Heart right ventricle (tissue), 16 donors: ENCODE measurements around the gene NUP214. TPM values are rescaled to one million over a fixed set of nuclear protein-coding genes. Genes with fewer than 3 reads are reported as not detected.

Experiments used
- ATAC-seq, 8 donors: fragments of 200-7000 bp; cut with Tn5 transposase; one replicate each; pipeline ENCODE4 v1.9.1; 2020; ENCODE audit warnings: mild to moderate bottlenecking in 8 of 8, moderate library complexity in 8 of 8, moderate number of reproducible peaks in 1 of 8
- DNase-seq, 2 donors: peaks; one replicate each; pipeline ENCODE4 v3.0.0-alpha.2; 2020
- H3K27ac ChIP-seq, 10 donors: fragments of 200-600 bp; sonication (generic) in 2 of 10; one replicate each; pipeline versions ENCODE4 v1.5.0 to v1.8.0; 2020 to 2022; ENCODE audit warnings: mild to moderate bottlenecking in 3 of 10
- H3K27me3 ChIP-seq, 7 donors: fragments of 200-600 bp; one replicate each; pipeline ENCODE4 v1.8.0; 2021 to 2022; ENCODE audit warnings: mild to moderate bottlenecking in 2 of 7
- H3K36me3 ChIP-seq, 9 donors: fragments of 200-600 bp; sonication (generic) in 1 of 9; one replicate each; pipeline versions ENCODE4 v1.5.0 to v1.8.0; 2020 to 2022; ENCODE audit warnings: mild to moderate bottlenecking in 2 of 9
- H3K4me1 ChIP-seq, 9 donors: fragments of 200-600 bp; sonication (generic) in 1 of 9; one replicate each; pipeline versions ENCODE4 v1.5.0 to v1.8.0; 2020 to 2022; ENCODE audit warnings: mild to moderate bottlenecking in 4 of 9
- H3K4me3 ChIP-seq, 10 donors: fragments of 200-600 bp; sonication (generic) in 2 of 10; one replicate each; pipeline versions ENCODE4 v1.5.0 to v1.8.0; 2020 to 2022; ENCODE audit warnings: mild to moderate bottlenecking in 7 of 10, moderate library complexity in 2 of 10
- H3K9me3 ChIP-seq, 11 donors: fragments of 200-600 bp in 10 of 11; sonication (generic) in 2 of 11; one replicate each; pipeline versions ENCODE4 v1.5.0 to v1.8.0; 2013 to 2022; ENCODE audit warnings: mild to moderate bottlenecking in 2 of 11, control low read depth in 1 of 11, moderate library complexity in 1 of 11
- CTCF ChIP-seq, 9 donors: fragments of 200-600 bp; sonication (generic) in 2 of 9; IDR thresholded peaks; one replicate each; pipeline versions ENCODE4 v1.5.0 to v1.8.0; 2021 to 2022; ENCODE audit warnings: antibody characterized with exemption in 9 of 9, mild to moderate bottlenecking in 5 of 9, moderate library complexity in 1 of 9
- WGBS, 2 donors: extraction: QIAGEN DNeasy Blood & Tissue Kit; methylation state at CpG; one replicate each; pipeline ENCODE4 v1.1.7; 2013; ENCODE audit warnings: inconsistent platforms in 1 of 2; 5-methylcytosine and 5-hydroxymethylcytosine counted together
- intact Hi-C, 10 donors: fragments of 100-400 bp; cut with DNase I; formaldehyde crosslinking; loops; one replicate each; pipeline versions ENCODE4 v1.11.1 to v1.14.2; 2022
- polyA plus RNA-seq, 2 donors: library from polyadenylated mRNA; stranded (reverse); fragments of 200-250 nt; gene quantifications; one replicate each; pipeline ENCODE4 v1.2.3, GENCODE V29; 2013
- total RNA-seq, 10 donors: library from RNA; stranded (reverse); fragmentation: NEBNext Ultra II Directional in 3 of 10; extraction: Animal tissue kit (Norgen Biotek cat#: 25700) in 3 of 10; gene quantifications; one replicate each; pipeline versions ENCODE4 v1.2.1 to v1.2.4, GENCODE V29; 2021 to 2023
- donor health status: Arrhythmogenic right ventricular cardiomyopathy.
- donor health status: ischemic (EF 13 %, LVEDD 7.1; RV severe dilation, severe dysfunction).
- donor health status: healthy with polysubstance abuse.
- donor health status: DM: no; HTN: yes; CAD: no.
- donor health status: DM: no; HTN: no; CAD: no.
- donor health status: ischemic (EF 25% LVEDD 6.9; RV normal size, moderate dysfunction).
- donor health status: ischemic (EF 25% LVEDD 5.7; RV mildly dilated, moderate dysfunction).
- donor health status: healthy.
- donor health status: DM: yes; HTN: yes; CAD: no.
- donor health status: Ischemic cardiomyopathy.
- donor health status: ischemic (EF 35%, LVEDD 5.7; RV mildly dilated, moderate dysfunction).
- donor health status: nonischemic (EF 11% LVEDD 7.7; RV severe dilation, severe dysfunction).
- donor health status: DM: yes; HTN: yes; CAD: no.
- donor health status: PGD.
- donor health status: ischemic (EF 29% LVEDD 5.4; RV normal size, mild dysfunction).
- donor health status: nonischemic (EF 23%, LVEDD 6.1; RV moderate dilation, normal function).

Gene NUP214
- total and polyA plus RNA-seq, 12 donors = 13.8 to 27.1 (median 22.9) TPM

GRCh38 chr9:131165523-131165922 lies 40.1 kb downstream of the NUP214 start:
- DNase-seq (no peak), ATAC-seq (no peak)
- H3K4me1 ChIP-seq = peaks cover 0 to 12% (median 0%) of the 10 kb centered on the region in 9 donors
- H3K27ac ChIP-seq = no peak overlapping the region
- no peaks in the 10 kb centered on the region for H3K27me3 ChIP-seq
- no peak overlapping the region for H3K4me3 ChIP-seq
- intact Hi-C loops = no loop called here
- peaks cover 0 to 97% (median 35%) of the 10 kb centered on the region in 9 donors for H3K36me3 ChIP-seq
- H3K9me3 ChIP-seq = no peaks in the 10 kb centered on the region
- no peak for TF ChIP-seq CTCF (IDR thresholded peaks at IDR 0.05)

- TF ChIP-seq CTCF (IDR thresholded peaks at IDR 0.05) = no peak
- Histone ChIP-seq H3K27ac (no peak overlapping the region), H3K4me1 (peaks cover 0 to 12% (median 0%) of the 10 kb centered on the region in 9 donors), H3K9me3 (no peaks in the 10 kb centered on the region), H3K4me3 (no peak overlapping the region), H3K27me3 (no peaks in the 10 kb centered on the region), H3K36me3 (peaks cover 0 to 92% (median 23%) of the 10 kb centered on the region in 9 donors)
- DNase-seq (no peak), ATAC-seq (peak in 2 of 8 donors; percentile 55 to 58)
- 40 to 41% methylated on average over 6 of the region's 6 CpGs for WGBS, 2 donors
- intact Hi-C loops = no loop called here
Observed at GRCh38 chr9:131167146-131167692, 41.8 kb downstream of the NUP214 start.

GRCh38 chr9:131167936-131168335 lies 42.5 kb downstream of the NUP214 start:
- Histone ChIP-seq H3K27me3 (no peaks in the 10 kb centered on the region), H3K4me3 (no peak overlapping the region), H3K27ac (no peak overlapping the region), H3K4me1 (peaks cover 0 to 12% (median 0%) of the 10 kb centered on the region in 9 donors), H3K36me3 (peaks cover 0 to 85% (median 19%) of the 10 kb centered on the region in 9 donors), H3K9me3 (no peaks in the 10 kb centered on the region)
- WGBS, 2 donors = 85 to 94% methylated on average over 4 of the region's 4 CpGs
- intact Hi-C loops = no loop called here
- no peak for TF ChIP-seq CTCF (IDR thresholded peaks at IDR 0.05)
- ATAC-seq (no peak), DNase-seq (no peak)

GRCh38 chr9:131169563-131170240 lies 44.3 kb downstream of the NUP214 start:
- H3K27me3 ChIP-seq = no peaks in the 10 kb centered on the region
- H3K9me3 ChIP-seq = no peaks in the 10 kb centered on the region
- H3K4me1 ChIP-seq = peaks cover 0 to 12% (median 0%) of the 10 kb centered on the region in 9 donors
- ATAC-seq = no peak
- no peak overlapping the region for H3K27ac ChIP-seq
- DNase-seq = no peak
- intact Hi-C loops = no loop called here
- peaks cover 0 to 81% (median 12%) of the 10 kb centered on the region in 9 donors for H3K36me3 ChIP-seq
- WGBS, 2 donors = 93% methylated on average over 7 of the region's 7 CpGs
- H3K4me3 ChIP-seq = no peak overlapping the region
- TF ChIP-seq CTCF (IDR thresholded peaks at IDR 0.05) = no peak
